ENCODE results near the gene OR9Q2. TPM values are rescaled to one million over a fixed set of nuclear protein-coding genes. Genes with fewer than 3 reads are reported as not detected.

OR9Q2 gene
- total and polyA plus RNA-seq, 2 of the 13 experiments (the other 11 are each of a cell fraction or from before 2014, with no cell fraction given): not detected

DNA sequence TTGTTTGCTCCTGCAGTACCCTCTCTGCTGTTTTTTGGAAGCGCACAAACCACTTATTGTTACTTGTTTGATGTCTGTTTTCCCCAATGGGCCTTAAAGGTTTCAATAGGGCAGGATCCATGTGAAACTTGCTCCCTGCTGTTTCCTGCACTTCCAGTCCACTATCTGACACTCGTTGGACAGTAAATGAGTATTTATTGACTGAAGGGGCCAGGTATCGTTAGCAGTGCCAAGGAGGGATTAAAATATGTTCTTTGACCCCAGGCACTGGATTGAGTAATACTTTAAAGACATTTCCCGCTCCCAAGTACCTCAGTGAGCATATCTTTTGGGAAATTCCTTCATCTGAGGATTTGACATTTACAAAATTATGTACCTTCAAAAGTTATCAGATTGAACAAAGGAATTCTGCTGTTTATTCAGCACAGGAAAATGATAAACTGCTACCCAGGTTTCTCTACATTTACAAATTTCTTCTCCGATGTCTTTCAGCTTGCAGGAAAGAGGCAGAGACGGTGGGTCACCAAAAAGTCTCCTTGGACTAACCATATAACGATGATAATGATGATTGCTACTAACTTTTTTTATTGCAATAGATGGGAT is 23.3 kb upstream of the OR9Q2 start (continued):
- TF ChIP-seq, protein P1, sequence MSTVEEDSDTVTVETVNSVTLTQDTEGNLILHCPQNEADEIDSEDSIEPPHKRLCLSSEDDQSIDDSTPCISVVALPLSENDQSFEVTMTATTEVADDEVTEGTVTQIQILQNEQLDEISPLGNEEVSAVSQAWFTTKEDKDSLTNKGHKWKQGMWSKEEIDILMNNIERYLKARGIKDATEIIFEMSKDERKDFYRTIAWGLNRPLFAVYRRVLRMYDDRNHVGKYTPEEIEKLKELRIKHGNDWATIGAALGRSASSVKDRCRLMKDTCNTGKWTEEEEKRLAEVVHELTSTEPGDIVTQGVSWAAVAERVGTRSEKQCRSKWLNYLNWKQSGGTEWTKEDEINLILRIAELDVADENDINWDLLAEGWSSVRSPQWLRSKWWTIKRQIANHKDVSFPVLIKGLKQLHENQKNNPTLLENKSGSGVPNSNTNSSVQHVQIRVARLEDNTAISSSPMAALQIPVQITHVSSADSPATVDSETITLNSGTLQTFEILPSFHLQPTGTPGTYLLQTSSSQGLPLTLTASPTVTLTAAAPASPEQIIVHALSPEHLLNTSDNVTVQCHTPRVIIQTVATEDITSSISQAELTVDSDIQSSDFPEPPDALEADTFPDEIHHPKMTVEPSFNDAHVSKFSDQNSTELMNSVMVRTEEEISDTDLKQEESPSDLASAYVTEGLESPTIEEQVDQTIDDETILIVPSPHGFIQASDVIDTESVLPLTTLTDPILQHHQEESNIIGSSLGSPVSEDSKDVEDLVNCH (CRISPR knock-in tag; IDR thresholded peaks at IDR 0.05): no peak
- TF ChIP-seq, protein P2, sequence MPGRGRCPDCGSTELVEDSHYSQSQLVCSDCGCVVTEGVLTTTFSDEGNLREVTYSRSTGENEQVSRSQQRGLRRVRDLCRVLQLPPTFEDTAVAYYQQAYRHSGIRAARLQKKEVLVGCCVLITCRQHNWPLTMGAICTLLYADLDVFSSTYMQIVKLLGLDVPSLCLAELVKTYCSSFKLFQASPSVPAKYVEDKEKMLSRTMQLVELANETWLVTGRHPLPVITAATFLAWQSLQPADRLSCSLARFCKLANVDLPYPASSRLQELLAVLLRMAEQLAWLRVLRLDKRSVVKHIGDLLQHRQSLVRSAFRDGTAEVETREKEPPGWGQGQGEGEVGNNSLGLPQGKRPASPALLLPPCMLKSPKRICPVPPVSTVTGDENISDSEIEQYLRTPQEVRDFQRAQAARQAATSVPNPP (CRISPR knock-in tag; IDR thresholded peaks at IDR 0.05): no peak; the same call in 1 of the 2 replicates
- TF ChIP-seq TMF1 (CRISPR knock-in tag; IDR thresholded peaks at IDR 0.05; ENCODE audit: low read depth) (0 out of 2 replicates have a peak, but pooled peaks have one; percentile 46), RFX3 (CRISPR knock-in tag; IDR thresholded peaks at IDR 0.05) (no peak), SMAD1 (CRISPR knock-in tag; IDR thresholded peaks at IDR 0.05; ENCODE audit: borderline replicate concordance, low read depth) (no peak), KAT7 (CRISPR knock-in tag; IDR thresholded peaks at IDR 0.05; ENCODE audit: borderline replicate concordance) (no peak), ZNF501 (CRISPR knock-in tag; IDR thresholded peaks at IDR 0.05) (no peak), MAZ (IDR thresholded peaks at IDR 0.05; ENCODE audit: borderline replicate concordance, low read depth, low read length) (no peak), MAZ (CRISPR knock-in tag; IDR thresholded peaks at IDR 0.05; ENCODE audit: low read depth) (no peak), KDM6A (CRISPR knock-in tag; IDR thresholded peaks at IDR 0.05; ENCODE audit: low read depth) (peak; percentile 92), STAG1 (CRISPR knock-in tag; IDR thresholded peaks at IDR 0.05) (0 out of 2 replicates have a peak, but pooled peaks have one; percentile 19), NR2F2 (IDR thresholded peaks at IDR 0.05; ENCODE audit: borderline replicate concordance, low read depth) (peak; percentile 94), FOXJ3 (CRISPR knock-in tag; IDR thresholded peaks at IDR 0.05; ENCODE audit: borderline replicate concordance) (peak; percentile 94; the same call in 1 of the 2 replicates), ZNF20 (CRISPR knock-in tag; IDR thresholded peaks at IDR 0.05) (no peak), ERF (CRISPR knock-in tag; IDR thresholded peaks at IDR 0.05) (peak; percentile 57; the same call in 1 of the 2 replicates), ZNF33B (CRISPR knock-in tag; IDR thresholded peaks at IDR 0.05) (no peak), TCF12 (IDR thresholded peaks at IDR 0.05) (no peak), TCF12 (CRISPR knock-in tag; IDR thresholded peaks at IDR 0.05) (no peak), KAT8 (CRISPR knock-in tag; IDR thresholded peaks at IDR 0.05) (peak; percentile 49; the same call in 1 of the 2 replicates), KAT2B (IDR thresholded peaks at IDR 0.05; ENCODE audit: borderline replicate concordance, low read depth, low read length) (no peak)
- TF ChIP-seq, protein P3, sequence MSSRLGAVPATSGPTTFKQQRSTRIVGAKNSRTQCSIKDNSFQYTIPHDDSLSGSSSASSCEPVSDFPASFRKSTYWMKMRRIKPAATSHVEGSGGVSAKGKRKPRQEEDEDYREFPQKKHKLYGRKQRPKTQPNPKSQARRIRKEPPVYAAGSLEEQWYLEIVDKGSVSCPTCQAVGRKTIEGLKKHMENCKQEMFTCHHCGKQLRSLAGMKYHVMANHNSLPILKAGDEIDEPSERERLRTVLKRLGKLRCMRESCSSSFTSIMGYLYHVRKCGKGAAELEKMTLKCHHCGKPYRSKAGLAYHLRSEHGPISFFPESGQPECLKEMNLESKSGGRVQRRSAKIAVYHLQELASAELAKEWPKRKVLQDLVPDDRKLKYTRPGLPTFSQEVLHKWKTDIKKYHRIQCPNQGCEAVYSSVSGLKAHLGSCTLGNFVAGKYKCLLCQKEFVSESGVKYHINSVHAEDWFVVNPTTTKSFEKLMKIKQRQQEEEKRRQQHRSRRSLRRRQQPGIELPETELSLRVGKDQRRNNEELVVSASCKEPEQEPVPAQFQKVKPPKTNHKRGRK (CRISPR knock-in tag; IDR thresholded peaks at IDR 0.05): no peak
- TF ChIP-seq, protein P4, sequence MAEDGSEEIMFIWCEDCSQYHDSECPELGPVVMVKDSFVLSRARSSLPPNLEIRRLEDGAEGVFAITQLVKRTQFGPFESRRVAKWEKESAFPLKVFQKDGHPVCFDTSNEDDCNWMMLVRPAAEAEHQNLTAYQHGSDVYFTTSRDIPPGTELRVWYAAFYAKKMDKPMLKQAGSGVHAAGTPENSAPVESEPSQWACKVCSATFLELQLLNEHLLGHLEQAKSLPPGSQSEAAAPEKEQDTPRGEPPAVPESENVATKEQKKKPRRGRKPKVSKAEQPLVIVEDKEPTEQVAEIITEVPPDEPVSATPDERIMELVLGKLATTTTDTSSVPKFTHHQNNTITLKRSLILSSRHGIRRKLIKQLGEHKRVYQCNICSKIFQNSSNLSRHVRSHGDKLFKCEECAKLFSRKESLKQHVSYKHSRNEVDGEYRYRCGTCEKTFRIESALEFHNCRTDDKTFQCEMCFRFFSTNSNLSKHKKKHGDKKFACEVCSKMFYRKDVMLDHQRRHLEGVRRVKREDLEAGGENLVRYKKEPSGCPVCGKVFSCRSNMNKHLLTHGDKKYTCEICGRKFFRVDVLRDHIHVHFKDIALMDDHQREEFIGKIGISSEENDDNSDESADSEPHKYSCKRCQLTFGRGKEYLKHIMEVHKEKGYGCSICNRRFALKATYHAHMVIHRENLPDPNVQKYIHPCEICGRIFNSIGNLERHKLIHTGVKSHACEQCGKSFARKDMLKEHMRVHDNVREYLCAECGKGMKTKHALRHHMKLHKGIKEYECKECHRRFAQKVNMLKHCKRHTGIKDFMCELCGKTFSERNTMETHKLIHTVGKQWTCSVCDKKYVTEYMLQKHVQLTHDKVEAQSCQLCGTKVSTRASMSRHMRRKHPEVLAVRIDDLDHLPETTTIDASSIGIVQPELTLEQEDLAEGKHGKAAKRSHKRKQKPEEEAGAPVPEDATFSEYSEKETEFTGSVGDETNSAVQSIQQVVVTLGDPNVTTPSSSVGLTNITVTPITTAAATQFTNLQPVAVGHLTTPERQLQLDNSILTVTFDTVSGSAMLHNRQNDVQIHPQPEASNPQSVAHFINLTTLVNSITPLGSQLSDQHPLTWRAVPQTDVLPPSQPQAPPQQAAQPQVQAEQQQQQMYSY (CRISPR knock-in tag; IDR thresholded peaks at IDR 0.05): no peak

Data from HepG2 (cell line).